Lung (tissue), 12 donors: ENCODE measurements around the gene ALKBH4. TPM values are rescaled to one million over a fixed set of nuclear protein-coding genes. Genes with fewer than 3 reads are reported as not detected.

Experiments
- ATAC-seq: fragments of 200-7000 bp; cut with Tn5 transposase; one replicate; pipeline ENCODE4 v1.9.1; 2020; ENCODE audit warnings: moderate number of reproducible peaks; ENCODE audit not compliant: insufficient read depth, low FRiP score
- DNase-seq, 3 donors: peaks; one replicate each; pipeline ENCODE4 v3.0.0-alpha.2; 2013 to 2017
- H3K27ac ChIP-seq, 2 donors: one replicate each; pipeline ENCODE4 v1.5.1; 2013; ENCODE audit warnings: mild to moderate bottlenecking in 2 of 2, moderate library complexity in 2 of 2, control low read depth in 1 of 2, inconsistent platforms in 1 of 2, low read depth in 1 of 2, low read length in 1 of 2
- H3K27me3 ChIP-seq, 3 donors: one replicate each; pipeline ENCODE4 v1.5.1; 2013; ENCODE audit warnings: low read length in 2 of 3; ENCODE audit not compliant: control insufficient read depth in 3 of 3, insufficient read depth in 3 of 3
- H3K36me3 ChIP-seq, 4 donors: one replicate each; pipeline ENCODE4 v1.5.1; 2013; ENCODE audit warnings: low read length in 4 of 4, mild to moderate bottlenecking in 1 of 4, moderate library complexity in 1 of 4; ENCODE audit not compliant: control insufficient read depth in 4 of 4, insufficient read depth in 4 of 4
- H3K4me1 ChIP-seq, 5 donors: one replicate each; pipeline ENCODE4 v1.5.1; 2013; ENCODE audit warnings: low read length in 5 of 5, mild to moderate bottlenecking in 2 of 5, moderate library complexity in 1 of 5; ENCODE audit not compliant: control insufficient read depth in 5 of 5, insufficient read depth in 5 of 5
- H3K4me3 ChIP-seq: one replicate; pipeline ENCODE4 v1.5.1; 2013; ENCODE audit warnings: mild to moderate bottlenecking, control low read depth, moderate library complexity
- H3K9ac ChIP-seq, 2 donors: one replicate each; pipeline ENCODE4 v1.5.1; 2013; ENCODE audit warnings: low read length in 2 of 2, control low read depth in 1 of 2; ENCODE audit not compliant: insufficient read depth in 1 of 2
- H3K9me3 ChIP-seq, 4 donors: one replicate each; pipeline ENCODE4 v1.5.1; 2013; ENCODE audit warnings: low read length in 3 of 4, mild to moderate bottlenecking in 1 of 4, moderate library complexity in 1 of 4; ENCODE audit not compliant: control insufficient read depth in 4 of 4, insufficient read depth in 3 of 4
- CTCF ChIP-seq: IDR thresholded peaks from 2 replicates; pipeline ENCODE4 v1.5.1; 2012; ENCODE audit warnings: mild to moderate bottlenecking; ENCODE audit errors: control extremely low read depth, extremely low read depth
- WGBS, 2 donors: extraction: QIAGEN DNeasy Blood & Tissue Kit; methylation state at CpG; one replicate each; pipeline ENCODE4 v1.1.7; 2013; 5-methylcytosine and 5-hydroxymethylcytosine counted together
- polyA plus RNA-seq, 2 donors: library from polyadenylated mRNA; stranded (reverse); fragments of 200-250 nt; gene quantifications; one replicate each; pipeline ENCODE4 v1.2.1, GENCODE V29; 2013
- total RNA-seq, 2 donors: library from RNA; depleted of rRNA in 1 of 2; stranded (reverse); fragments of >200 nt in 1 of 2; gene quantifications; one replicate each; pipeline ENCODE4 v1.2.1, GENCODE V29; 2014 to 2021
- donor health status: control.
- donor health status: control.
- donor health status: Bipolar disorder and iron deficiency.
- donor health status: healthy.
- donor health status: DM: yes; HTN: yes; CAD: no.

ALKBH4 gene
- total and polyA plus RNA-seq, 4 donors = 7.9 to 13.8 (median 10.3) TPM

GRCh38 chr7:102415685-102416225, 48.9 kb downstream of the ALKBH4 start:
- no peaks in the 10 kb centered on the region for H3K4me1 ChIP-seq
- 45 to 56% methylated on average over 12 of the region's 12 CpGs for WGBS, 2 donors
- H3K27ac ChIP-seq = peak overlapping the region in 1 of 2 donors; percentile 59
- H3K27me3 ChIP-seq = no peaks in the 10 kb centered on the region
- no peak overlapping the region for H3K9ac ChIP-seq
- H3K36me3 ChIP-seq = peaks cover 7 to 32% (median 22%) of the 10 kb centered on the region in 4 donors
- no peaks in the 10 kb centered on the region for H3K9me3 ChIP-seq
- H3K4me3 ChIP-seq = no peak overlapping the region
- ATAC-seq (no peak), DNase-seq (no peak)
- TF ChIP-seq CTCF = no peak

- peaks cover 7 to 36% (median 33%) of the 10 kb centered on the region in 4 donors for H3K36me3 ChIP-seq
- no peaks in the 10 kb centered on the region for H3K4me1 ChIP-seq
- no peak overlapping the region for H3K27ac ChIP-seq
- DNase-seq (no peak), ATAC-seq (no peak)
- WGBS, 2 donors = 95 to 98% methylated on average over 4 of the region's 4 CpGs
- no peak for TF ChIP-seq CTCF
- H3K9me3 ChIP-seq = peaks cover 0 to 6% (median 0%) of the 10 kb centered on the region in 4 donors
- H3K27me3 ChIP-seq = no peaks in the 10 kb centered on the region
- no peak overlapping the region for H3K4me3 ChIP-seq
- no peak overlapping the region for H3K9ac ChIP-seq
Measured at GRCh38 chr7:102413611-102414010, 51.1 kb downstream of the ALKBH4 start.

- Histone ChIP-seq H3K9me3 (peaks cover 0 to 6% (median 0%) of the 10 kb centered on the region in 4 donors), H3K4me3 (no peak overlapping the region), H3K36me3 (peaks cover 2 to 38% (median 34%) of the 10 kb centered on the region in 4 donors), H3K27ac (no peak overlapping the region), H3K27me3 (no peaks in the 10 kb centered on the region), H3K9ac (no peak overlapping the region), H3K4me1 (no peaks in the 10 kb centered on the region)
- WGBS, 2 donors = 94 to 98% methylated on average over 5 of the region's 5 CpGs
- ATAC-seq (no peak), DNase-seq (no peak)
- no peak for TF ChIP-seq CTCF
Measured at GRCh38 chr7:102413091-102413490, 51.6 kb downstream of the ALKBH4 start.

- Histone ChIP-seq H3K27me3 (no peaks in the 10 kb centered on the region), H3K4me1 (no peaks in the 10 kb centered on the region), H3K4me3 (no peak overlapping the region), H3K36me3 (peaks cover 8 to 43% (median 38%) of the 10 kb centered on the region in 4 donors), H3K27ac (no peak overlapping the region), H3K9ac (no peak overlapping the region), H3K9me3 (peaks cover 0 to 6% (median 0%) of the 10 kb centered on the region in 4 donors)
- DNase-seq = no peak
- WGBS, 2 donors = 63 to 68% methylated on average over 6 of the region's 6 CpGs
- no peak for ATAC-seq
- TF ChIP-seq CTCF = peak; percentile 5
Measured at GRCh38 chr7:102412548-102412947, 52.1 kb downstream of the ALKBH4 start.
